NCI-H146 treated with DMSO at 0.1 percent for 48 hours (cell line): Measurements from ENCODE around the gene GRID1.
A peak's percentile ranks its signal among the peaks of the same experiment; 100 is the strongest.
"Not testable (repeated sequence)": the region's sequence is repeated elsewhere in the genome, so short reads cannot be mapped to it uniquely, and the experiment has no call there.

ENCODE experiments used
- DNase-seq: peaks from one replicate; lab custom pipeline; 2025; ENCODE audit not compliant: unreplicated experiment; lab: John Stamatoyannopoulos, UW

GRID1 gene

GRCh38 chr10:86255405-86256251, 111.0 kb downstream of the GRID1 start:
- DNase-seq: no peak

GRCh38 chr10:86254526-86255174, 111.9 kb downstream of the GRID1 start:
- DNase-seq: peak; percentile 84

GRCh38 chr10:86254081-86254480, 112.5 kb downstream of the GRID1 start:
- DNase-seq: peak; percentile 65

GRCh38 chr10:86253091-86254072, 113.2 kb downstream of the GRID1 start:
- DNase-seq: peak; percentile 81

GRCh38 chr10:86252556-86252955, 114.0 kb downstream of the GRID1 start:
- DNase-seq: peak; percentile 46

- no peak for DNase-seq
Observed at GRCh38 chr10:86252079-86252478, 114.5 kb downstream of the GRID1 start.

- DNase-seq: no peak
Observed at GRCh38 chr10:86251426-86251825, 115.2 kb downstream of the GRID1 start.

GRCh38 chr10:86250399-86250798, 116.2 kb downstream of the GRID1 start:
- DNase-seq: no peak

- DNase-seq: no peak
Observed at GRCh38 chr10:86249794-86250193, 116.8 kb downstream of the GRID1 start.

GRCh38 chr10:86248062-86248461, 118.5 kb downstream of the GRID1 start:
- no peak for DNase-seq

- no peak for DNase-seq
Observed at GRCh38 chr10:86247588-86247987, 119.0 kb downstream of the GRID1 start.

GRCh38 chr10:86247073-86247472, 119.5 kb downstream of the GRID1 start:
- DNase-seq: no peak

- DNase-seq: no peak
Observed at GRCh38 chr10:86246279-86246940, 120.2 kb downstream of the GRID1 start.

GRCh38 chr10:86245015-86245394, 121.6 kb downstream of the GRID1 start:
- DNase-seq: no peak

GRCh38 chr10:86244297-86245014, 122.1 kb downstream of the GRID1 start:
- no peak for DNase-seq

GRCh38 chr10:86243651-86244155, 122.9 kb downstream of the GRID1 start:
- no peak for DNase-seq

GRCh38 chr10:86242761-86243160, 123.8 kb downstream of the GRID1 start:
- DNase-seq: no peak

- DNase-seq: not testable (repeated sequence)
Observed at GRCh38 chr10:86238089-86238488, 128.5 kb downstream of the GRID1 start.

- DNase-seq: no peak
Observed at GRCh38 chr10:86234541-86235270, 131.9 kb downstream of the GRID1 start.
